B cell (primary cell): ENCODE results near the gene C18orf63. TPM values are rescaled to one million over a fixed set of nuclear protein-coding genes. Genes with fewer than 3 reads are reported as not detected.

ENCODE experiments used
- ATAC-seq: fragments of 200-7000 bp; cut with Tn5 transposase; one replicate; pipeline ENCODE4 v1.10.0; 2021; ENCODE audit warnings: low read depth, mild to moderate bottlenecking, moderate number of reproducible peaks, moderate library complexity
- CTCF ChIA-PET: fragments of 350-600 bp; sonication (Branson Sonifier 250); formaldehyde crosslinking; loops from one replicate; lab custom pipeline; 2021; ENCODE audit warnings: antibody characterized with exemption, inconsistent platforms; lab: Charles Lee
- POLR2A ChIA-PET: fragments of 350-600 bp; sonication (Branson Sonifier 250); formaldehyde crosslinking; loops from one replicate; lab custom pipeline; 2021; ENCODE audit warnings: antibody characterized with exemption; lab: Charles Lee
- DNase-seq: peaks from one replicate; pipeline ENCODE4 v3.0.0; 2013
- H2AFZ ChIP-seq: 2 replicates; pipeline ENCODE4 v1.6.1; 2012; ENCODE audit warnings: mild to moderate bottlenecking, low read depth, low read length; ENCODE audit not compliant: insufficient read depth, poor library complexity, severe bottlenecking
- H3K27ac ChIP-seq, 2 donors: 1 replicate in 1 of 2; 2 replicates in 1 of 2; pipeline ENCODE4 v1.5.1; 2012 to 2013; ENCODE audit warnings: low read length in 2 of 2, mild to moderate bottlenecking in 2 of 2, moderate library complexity in 1 of 2
- H3K27me3 ChIP-seq, 4 experiments: fragments of 200-600 bp in 1 of 4; sonication (generic) in 1 of 4; replicated peaks in 1 of 4; 1 replicate in 2 of 4; 2 replicates in 2 of 4; pipeline versions ENCODE4 v1.6.1 to v1.7.0; 2013 to 2016; ENCODE audit warnings: low read length in 3 of 4, mild to moderate bottlenecking in 2 of 4, mixed read lengths in 1 of 4, moderate library complexity in 1 of 4; ENCODE audit not compliant: insufficient read depth in 4 of 4, control insufficient read depth in 3 of 4; ENCODE audit errors: control extremely low read depth in 1 of 4
- H3K36me3 ChIP-seq, 2 experiments: replicated peaks in 1 of 2; 1 replicate in 1 of 2; 2 replicates in 1 of 2; pipeline versions ENCODE4 v1.6.1 to v1.7.1; 2013; ENCODE audit warnings: low read length in 1 of 2; ENCODE audit not compliant: insufficient read depth in 2 of 2, control insufficient read depth in 1 of 2; ENCODE audit errors: control extremely low read depth in 1 of 2, extremely low read depth in 1 of 2
- H3K4me1 ChIP-seq, 2 donors: fragments of 200-600 bp in 1 of 2; sonication (generic) in 1 of 2; 1 replicate in 1 of 2; 2 replicates in 1 of 2; pipeline versions ENCODE4 v1.5.1 to v1.6.1; 2013 to 2017; ENCODE audit warnings: low read length in 2 of 2; ENCODE audit not compliant: control insufficient read depth in 2 of 2, insufficient read depth in 2 of 2
- H3K4me2 ChIP-seq: replicated peaks from 2 replicates; pipeline ENCODE3; 2012; ENCODE audit warnings: mild to moderate bottlenecking, low read depth, low read length; ENCODE audit not compliant: poor library complexity, severe bottlenecking
- H3K4me3 ChIP-seq, 5 experiments: fragments of 200-600 bp in 1 of 5; sonication (generic) in 1 of 5; 1 replicate in 3 of 5; 2 replicates in 2 of 5; pipeline versions ENCODE4 v1.5.1 to v1.7.0; 2011 to 2016; ENCODE audit warnings: low read length in 4 of 5, mild to moderate bottlenecking in 4 of 5, low read depth in 2 of 5, control low read depth in 1 of 5, moderate library complexity in 1 of 5; ENCODE audit not compliant: insufficient read depth in 1 of 5; ENCODE audit errors: control extremely low read depth in 1 of 5, extremely low read depth in 1 of 5
- H3K79me2 ChIP-seq: fragments of 200-600 bp; sonication (generic); one replicate; pipeline ENCODE4 v1.6.0; 2016; ENCODE audit warnings: low read length; ENCODE audit not compliant: control insufficient read depth, insufficient read depth
- H3K9ac ChIP-seq: fragments of 200-600 bp; sonication (generic); 2 replicates; pipeline ENCODE4 v1.6.1; 2017; ENCODE audit warnings: mild to moderate bottlenecking, low read length, moderate library complexity
- H3K9me3 ChIP-seq, 3 donors: one replicate each; pipeline versions ENCODE4 v1.6.1 to v1.7.1; 2013; ENCODE audit warnings: low read length in 2 of 3; ENCODE audit not compliant: control insufficient read depth in 2 of 3, insufficient read depth in 1 of 3; ENCODE audit errors: control extremely low read depth in 1 of 3
- H4K20me1 ChIP-seq: 2 replicates; pipeline ENCODE4 v1.6.0; 2012; ENCODE audit warnings: mild to moderate bottlenecking, low read length; ENCODE audit not compliant: insufficient read depth, control insufficient read depth, poor library complexity, severe bottlenecking
- H3K27ac Mint-ChIP-seq: one replicate; pipeline ENCODE4 v1.8.0; 2021; ENCODE audit warnings: mixed read lengths
- H3K27me3 Mint-ChIP-seq: one replicate; pipeline ENCODE4 v1.8.0; 2021; ENCODE audit warnings: mixed read lengths
- H3K4me1 Mint-ChIP-seq: one replicate; pipeline ENCODE4 v1.8.0; 2021; ENCODE audit warnings: mixed read lengths
- H3K4me3 Mint-ChIP-seq: one replicate; pipeline ENCODE4 v1.8.0; 2021; ENCODE audit warnings: mixed read lengths
- H3K9me3 Mint-ChIP-seq: one replicate; pipeline ENCODE4 v1.8.0; 2022; ENCODE audit warnings: mixed read lengths; ENCODE audit not compliant: insufficient read depth
- CTCF ChIP-seq: fragments of 200-600 bp; IDR thresholded peaks from one replicate; pipeline ENCODE4 v1.8.0; 2022; ENCODE audit warnings: antibody characterized with exemption, mild to moderate bottlenecking
- EZH2 ChIP-seq: IDR thresholded peaks from 2 replicates; pipeline ENCODE4 v1.6.1; 2012; ENCODE audit warnings: borderline replicate concordance, low read depth, mild to moderate bottlenecking, moderate library complexity, low read length; ENCODE audit not compliant: insufficient read depth, poor library complexity, severe bottlenecking
- WGBS: methylation state at CpG from one replicate; pipeline ENCODE4 v1.1.5; 2013; ENCODE audit warnings: missing lambda C conversion rate; ENCODE audit not compliant: insufficient coverage; 5-methylcytosine and 5-hydroxymethylcytosine counted together
- intact Hi-C: fragments of 100-400 bp; cut with micrococcal nuclease; formaldehyde crosslinking; loops from one replicate; pipeline ENCODE4 v1.10.0; 2022
- polyA plus RNA-seq: library from polyadenylated mRNA; depleted of rRNA; stranded (reverse); fragments of >200 nt; gene quantifications from 2 replicates; pipeline ENCODE4 v1.2.3, GENCODE V29; 2012
- total RNA-seq, 2 donors: library from RNA; stranded (reverse); fragments of 120-200 nt in 1 of 2; gene quantifications; 1 replicate in 1 of 2; 2 replicates in 1 of 2; pipeline versions ENCODE4 v1.2.3 to v1.2.4, GENCODE V29; 2013 to 2022

Gene C18orf63
- total and polyA plus RNA-seq, 2 donors (not counting 1 experiment from before 2014, with no cell fraction given), result not detected

GRCh38 chr18:74303306-74303705, 12.3 kb upstream of the C18orf63 start:
- Mint-ChIP-seq H3K4me1 (no peaks in the 10 kb centered on the region), H3K27ac (no peak overlapping the region), H3K27me3 (peaks cover 18% of the 10 kb centered on the region), H3K9me3 (peaks cover 1% of the 10 kb centered on the region), H3K4me3 (no peak overlapping the region)
- no peak for ATAC-seq
- Histone ChIP-seq H3K27ac (no peak overlapping the region), H3K36me3 (no peaks in the 10 kb centered on the region), H2AFZ (no peak overlapping the region), H3K27me3 (peaks cover 0 to 4% (median 0%) of the 10 kb centered on the region in 4 experiments), H3K4me1 (no peaks in the 10 kb centered on the region), H3K9ac (no peak overlapping the region), H4K20me1 (no peaks in the 10 kb centered on the region), H3K4me3 (no peak overlapping the region), H3K79me2 (no peaks in the 10 kb centered on the region), H3K9me3 (peaks cover 0 to 3% (median 0%) of the 10 kb centered on the region in 3 donors), H3K4me2 (no peak overlapping the region)
- intact Hi-C loops, result loop anchor here (5.0 kb wide), 1 partner anchor 36 kb away; no protein-coding TSS in a partner anchor
- no peak for TF ChIP-seq CTCF
- no peak for TF ChIP-seq EZH2
- WGBS, result 83% methylated on average over 1 of the region's 5 CpGs
- ChIA-PET POLR2A (no interaction called here), CTCF (no interaction called here)
- DNase-seq, result no peak

- Mint-ChIP-seq H3K27me3 (peaks cover 18% of the 10 kb centered on the region), H3K4me3 (no peak overlapping the region), H3K4me1 (no peaks in the 10 kb centered on the region), H3K9me3 (no peaks in the 10 kb centered on the region), H3K27ac (no peak overlapping the region)
- Histone ChIP-seq H2AFZ (no peak overlapping the region), H3K27ac (no peak overlapping the region), H3K79me2 (no peaks in the 10 kb centered on the region), H3K4me2 (no peak overlapping the region), H3K4me3 (no peak overlapping the region), H3K9me3 (peaks cover 0 to 3% (median 0%) of the 10 kb centered on the region in 3 donors), H3K9ac (no peak overlapping the region), H3K27me3 (peaks cover 0 to 4% (median 0%) of the 10 kb centered on the region in 4 experiments), H4K20me1 (no peaks in the 10 kb centered on the region), H3K4me1 (no peaks in the 10 kb centered on the region), H3K36me3 (no peaks in the 10 kb centered on the region)
- DNase-seq (no peak), ATAC-seq (no peak)
- ChIA-PET POLR2A (no interaction called here), CTCF (no interaction called here)
- intact Hi-C loops, result loop anchor here (5.0 kb wide), 1 partner anchor 37 kb away; no protein-coding TSS in a partner anchor
- TF ChIP-seq EZH2 (no peak), CTCF (no peak)
- no CpG with 5 or more reads among the region's 1 CpG for WGBS
Observed at GRCh38 chr18:74303936-74304335, 11.7 kb upstream of the C18orf63 start.
